Neural crest cell (in vitro differentiated cells): ENCODE results near the gene NR5A2. TPM values are rescaled to one million over a fixed set of nuclear protein-coding genes. Genes with fewer than 3 reads are reported as not detected.

Source experiments
- DNase-seq: peaks from one replicate; pipeline ENCODE4 v3.0.0; 2021; ENCODE audit warnings: low read depth, mixed read lengths, low spot score
- H3K27ac Mint-ChIP-seq: one replicate; pipeline ENCODE4 v1.8.0; 2021; ENCODE audit warnings: mild to moderate bottlenecking, mixed read lengths; ENCODE audit not compliant: unreplicated experiment
- H3K27me3 Mint-ChIP-seq: 2 replicates; pipeline ENCODE4 v1.8.0; 2021; ENCODE audit warnings: low read depth, mild to moderate bottlenecking, mixed read lengths
- H3K36me3 Mint-ChIP-seq: 2 replicates; pipeline ENCODE4 v1.8.0; 2021; ENCODE audit warnings: low read depth, mild to moderate bottlenecking, mixed read lengths
- H3K4me1 Mint-ChIP-seq: 2 replicates; pipeline ENCODE4 v1.8.0; 2021; ENCODE audit warnings: mixed read lengths
- H3K4me3 Mint-ChIP-seq: one replicate; pipeline ENCODE4 v1.8.0; 2021; ENCODE audit warnings: mild to moderate bottlenecking, mixed read lengths
- H3K9me3 Mint-ChIP-seq: 2 replicates; pipeline ENCODE4 v1.8.0; 2021; ENCODE audit warnings: mixed read lengths
- total RNA-seq: library from RNA; stranded (reverse); gene quantifications from 2 replicates; pipeline ENCODE4 v1.2.1, GENCODE V29; 2021
- TF ChIP-seq, protein P1 (sequence below): fragments of 200-600 bp; sonication (generic); conservative IDR thresholded peaks from 2 replicates; pipeline ENCODE4 v1.5.0; 2021; ENCODE audit warnings: antibody characterized with exemption, mild to moderate bottlenecking

The NR5A2 gene
- total RNA-seq, 1 donor from 2014 or later: not detected

DNA sequence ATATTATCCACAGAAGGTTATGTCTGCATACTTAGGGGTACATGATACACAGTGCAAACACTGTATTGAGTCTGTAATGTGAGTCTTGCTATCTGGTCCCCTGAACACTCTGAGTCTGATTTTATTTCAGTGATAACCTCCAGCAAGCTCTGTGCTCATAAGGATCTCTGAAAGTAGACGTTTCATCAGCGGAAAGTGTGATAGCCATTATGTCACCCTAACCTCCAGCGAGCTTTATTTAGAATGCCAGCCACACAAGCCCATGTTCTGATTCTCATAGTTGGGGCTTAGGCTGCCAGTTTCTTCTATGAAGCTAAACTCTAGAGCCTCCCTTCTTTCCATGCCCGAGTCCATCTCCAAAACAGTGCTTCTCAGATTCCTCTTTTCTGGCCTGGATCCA is 3.3 kb downstream of the NR5A2 start:
- H3K4me3 Mint-ChIP-seq: no peak overlapping the region
- H3K9me3 Mint-ChIP-seq: no peaks in the 10 kb centered on the region
- peaks cover 52% of the 10 kb centered on the region for H3K27me3 Mint-ChIP-seq
- H3K4me1 Mint-ChIP-seq: peaks cover 5% of the 10 kb centered on the region
- DNase-seq: no peak
- no peak overlapping the region for H3K27ac Mint-ChIP-seq
- no peaks in the 10 kb centered on the region for H3K36me3 Mint-ChIP-seq
- TF ChIP-seq, protein P1, sequence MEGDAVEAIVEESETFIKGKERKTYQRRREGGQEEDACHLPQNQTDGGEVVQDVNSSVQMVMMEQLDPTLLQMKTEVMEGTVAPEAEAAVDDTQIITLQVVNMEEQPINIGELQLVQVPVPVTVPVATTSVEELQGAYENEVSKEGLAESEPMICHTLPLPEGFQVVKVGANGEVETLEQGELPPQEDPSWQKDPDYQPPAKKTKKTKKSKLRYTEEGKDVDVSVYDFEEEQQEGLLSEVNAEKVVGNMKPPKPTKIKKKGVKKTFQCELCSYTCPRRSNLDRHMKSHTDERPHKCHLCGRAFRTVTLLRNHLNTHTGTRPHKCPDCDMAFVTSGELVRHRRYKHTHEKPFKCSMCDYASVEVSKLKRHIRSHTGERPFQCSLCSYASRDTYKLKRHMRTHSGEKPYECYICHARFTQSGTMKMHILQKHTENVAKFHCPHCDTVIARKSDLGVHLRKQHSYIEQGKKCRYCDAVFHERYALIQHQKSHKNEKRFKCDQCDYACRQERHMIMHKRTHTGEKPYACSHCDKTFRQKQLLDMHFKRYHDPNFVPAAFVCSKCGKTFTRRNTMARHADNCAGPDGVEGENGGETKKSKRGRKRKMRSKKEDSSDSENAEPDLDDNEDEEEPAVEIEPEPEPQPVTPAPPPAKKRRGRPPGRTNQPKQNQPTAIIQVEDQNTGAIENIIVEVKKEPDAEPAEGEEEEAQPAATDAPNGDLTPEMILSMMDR: no peak

DNA sequence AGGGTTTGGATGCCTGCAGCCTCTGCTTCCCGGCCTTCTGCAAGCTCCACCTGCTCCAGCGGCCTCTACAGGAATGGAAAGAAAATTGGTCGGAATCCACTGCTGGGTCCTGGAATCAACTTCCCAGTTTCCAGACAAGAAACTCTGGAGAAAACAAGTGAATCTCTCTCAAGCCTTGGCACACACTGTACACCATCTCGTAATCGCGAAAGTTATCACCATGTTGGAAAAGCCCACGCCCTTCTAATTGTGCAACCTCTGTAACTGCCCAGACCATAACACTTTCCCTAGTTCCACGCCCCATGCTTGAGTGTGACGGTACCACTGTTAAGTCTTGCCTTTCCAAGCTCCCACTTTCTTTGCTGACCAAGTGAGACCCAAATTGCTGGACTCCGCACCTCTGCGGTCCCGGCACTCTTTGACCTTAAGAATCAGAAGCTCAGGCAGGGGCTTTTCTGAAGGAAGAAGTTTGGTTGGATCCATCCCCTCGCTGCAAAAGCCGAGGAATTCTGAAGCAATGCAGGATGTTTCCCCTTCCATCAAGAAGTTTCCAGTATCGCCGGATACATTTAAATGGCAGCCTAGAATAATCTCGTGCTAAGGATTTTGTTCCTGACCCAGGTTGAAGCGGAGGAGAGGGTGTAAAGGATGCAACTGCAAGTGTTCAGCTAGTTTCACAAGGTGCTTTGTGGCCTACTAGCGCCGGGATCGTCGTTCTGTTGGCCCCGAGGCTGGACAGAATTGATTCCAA is 6.2 kb downstream of the NR5A2 start:
- TF ChIP-seq, protein P1: no peak
- no peak overlapping the region for H3K27ac Mint-ChIP-seq
- no peak for DNase-seq

DNA sequence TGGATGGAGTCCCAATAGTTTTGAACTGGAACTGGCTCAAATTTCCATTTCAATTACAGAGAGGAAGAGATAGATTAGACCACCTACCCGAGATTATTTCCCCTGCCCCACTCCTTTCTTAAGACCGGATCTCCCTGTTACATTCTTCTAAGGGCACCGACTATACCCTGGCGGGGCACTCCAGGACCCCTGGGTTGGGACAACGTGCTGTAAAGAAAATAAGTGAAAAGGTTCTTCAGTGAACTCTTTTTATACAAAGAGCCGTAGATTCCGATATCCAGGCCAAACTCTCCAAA is 6.7 kb downstream of the NR5A2 start:
- no peak for DNase-seq
- TF ChIP-seq, protein P1: no peak
- Mint-ChIP-seq H3K4me3 (no peak overlapping the region), H3K4me1 (peaks cover 11% of the 10 kb centered on the region), H3K27me3 (peaks cover 22% of the 10 kb centered on the region), H3K36me3 (no peaks in the 10 kb centered on the region), H3K9me3 (no peaks in the 10 kb centered on the region), H3K27ac (no peak overlapping the region)

More for the DNA sequence above, 6.2 kb downstream of the NR5A2 start:
- Mint-ChIP-seq H3K27me3 (peaks cover 26% of the 10 kb centered on the region), H3K36me3 (no peaks in the 10 kb centered on the region), H3K4me1 (peaks cover 13% of the 10 kb centered on the region), H3K9me3 (no peaks in the 10 kb centered on the region), H3K4me3 (no peak overlapping the region)

DNA sequence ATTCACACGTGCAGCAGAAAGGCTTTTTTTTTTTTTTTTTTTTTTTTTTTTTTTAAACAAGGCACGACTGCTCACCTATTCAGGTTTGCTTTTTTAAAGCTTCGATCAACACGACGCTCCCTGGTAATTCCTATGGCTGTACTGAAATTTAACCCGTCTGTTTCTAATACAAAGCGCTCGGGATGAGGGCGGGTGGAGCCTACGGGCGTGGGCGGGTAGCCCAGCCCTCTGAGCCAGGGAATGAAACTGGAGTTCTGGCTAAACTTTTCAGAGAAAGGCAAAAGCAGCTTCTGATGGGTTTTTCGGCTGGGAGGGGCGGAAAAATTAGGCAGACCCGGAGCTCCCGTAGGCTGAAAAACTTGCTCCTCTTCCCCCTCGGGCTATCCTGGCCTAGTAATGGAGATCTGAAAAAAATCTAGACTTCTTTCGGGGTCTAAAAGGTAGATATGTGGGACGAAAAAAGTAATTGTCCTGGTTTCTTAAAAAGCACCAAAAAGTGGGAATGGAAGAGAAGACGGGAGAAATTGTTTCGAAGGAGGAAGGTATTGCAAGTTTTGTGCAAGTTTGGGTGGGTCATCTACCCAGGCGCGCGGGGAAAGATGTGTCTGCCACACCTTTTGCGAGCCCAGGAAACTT is 7.4 kb downstream of the NR5A2 start:
- Mint-ChIP-seq H3K36me3 (no peaks in the 10 kb centered on the region), H3K27me3 (peaks cover 20% of the 10 kb centered on the region), H3K4me1 (peaks cover 12% of the 10 kb centered on the region), H3K9me3 (no peaks in the 10 kb centered on the region), H3K27ac (no peak overlapping the region), H3K4me3 (no peak overlapping the region)
- TF ChIP-seq, protein P1: no peak
- no peak for DNase-seq

DNA sequence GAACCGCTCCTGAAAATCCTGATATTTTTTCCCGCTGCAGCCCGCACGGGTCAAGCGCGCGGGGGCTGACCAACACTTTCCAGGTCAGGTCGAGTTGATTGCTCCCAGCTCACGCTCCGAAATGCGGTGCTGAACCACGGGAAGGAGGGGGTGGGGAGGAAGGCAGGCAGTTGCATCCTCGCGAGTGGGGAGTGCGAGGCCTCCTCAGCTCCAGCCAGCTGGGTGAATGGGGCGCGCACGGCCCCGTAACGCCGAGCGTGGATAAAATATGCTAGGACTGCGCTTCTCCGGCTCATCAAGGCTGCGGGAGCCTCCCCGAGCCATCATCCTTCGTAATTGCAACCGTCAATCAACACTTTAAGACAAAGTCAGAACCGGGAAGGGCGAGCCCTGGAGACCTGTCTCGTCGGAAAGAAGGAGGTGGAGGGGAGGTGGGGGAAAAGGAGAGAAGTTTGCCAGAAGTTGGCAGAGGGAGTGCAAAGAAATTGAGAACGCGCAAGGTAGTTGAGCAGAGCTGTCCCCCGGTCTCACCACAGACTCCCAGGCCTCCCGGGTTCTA is 8.0 kb downstream of the NR5A2 start:
- TF ChIP-seq, protein P1: no peak
- peaks cover 20% of the 10 kb centered on the region for H3K27me3 Mint-ChIP-seq
- H3K4me3 Mint-ChIP-seq: peak overlapping the region; percentile 14
- H3K4me1 Mint-ChIP-seq: peaks cover 18% of the 10 kb centered on the region
- no peak for DNase-seq
- H3K27ac Mint-ChIP-seq: no peak overlapping the region
- H3K9me3 Mint-ChIP-seq: no peaks in the 10 kb centered on the region
- no peaks in the 10 kb centered on the region for H3K36me3 Mint-ChIP-seq
